Kidney epithelial cell (primary cell): ENCODE measurements around the gene FHOD3. TPM values are rescaled to one million over a fixed set of nuclear protein-coding genes. Genes with fewer than 3 reads are reported as not detected.
"Not testable (repeated sequence)": the region's sequence is repeated elsewhere in the genome, so short reads cannot be mapped to it uniquely, and the experiment has no call there.

ENCODE experiments used
- DNase-seq: peaks from one replicate; pipeline ENCODE4 v3.0.0-alpha.2; 2010; ENCODE audit warnings: low read depth
- H3K27me3 ChIP-seq: 2 replicates; pipeline ENCODE4 v1.6.0; 2011; ENCODE audit warnings: low read length; ENCODE audit not compliant: control insufficient read depth, insufficient read depth
- H3K36me3 ChIP-seq: 2 replicates; pipeline ENCODE4 v1.5.1; 2011; ENCODE audit warnings: low read length; ENCODE audit not compliant: control insufficient read depth, insufficient read depth
- H3K4me3 ChIP-seq: 2 replicates; pipeline ENCODE4 v1.5.1; 2011; ENCODE audit warnings: low read depth, mild to moderate bottlenecking, control low read depth, low read length
- total RNA-seq: library from RNA; depleted of rRNA; stranded (reverse); fragments of >200 nt; gene quantifications from 2 replicates; pipeline ENCODE4 v1.2.3, GENCODE V29; 2015
- TF ChIP-seq, protein P1 (sequence below): IDR thresholded peaks from 2 replicates; pipeline ENCODE4 v1.5.1; 2011; ENCODE audit warnings: mild to moderate bottlenecking, moderate library complexity, low read length, control low read depth, inconsistent platforms; ENCODE audit not compliant: insufficient read depth, poor library complexity, severe bottlenecking

FHOD3 gene
- total RNA-seq, 1 donor from 2014 or later: 47.2 TPM

GRCh38 chr18:36459203-36459602 is 161.7 kb downstream of the FHOD3 start:
- Histone ChIP-seq H3K36me3 (no peaks in the 10 kb centered on the region), H3K27me3 (no peaks in the 10 kb centered on the region), H3K4me3 (no peak overlapping the region)
- TF ChIP-seq, protein P1, sequence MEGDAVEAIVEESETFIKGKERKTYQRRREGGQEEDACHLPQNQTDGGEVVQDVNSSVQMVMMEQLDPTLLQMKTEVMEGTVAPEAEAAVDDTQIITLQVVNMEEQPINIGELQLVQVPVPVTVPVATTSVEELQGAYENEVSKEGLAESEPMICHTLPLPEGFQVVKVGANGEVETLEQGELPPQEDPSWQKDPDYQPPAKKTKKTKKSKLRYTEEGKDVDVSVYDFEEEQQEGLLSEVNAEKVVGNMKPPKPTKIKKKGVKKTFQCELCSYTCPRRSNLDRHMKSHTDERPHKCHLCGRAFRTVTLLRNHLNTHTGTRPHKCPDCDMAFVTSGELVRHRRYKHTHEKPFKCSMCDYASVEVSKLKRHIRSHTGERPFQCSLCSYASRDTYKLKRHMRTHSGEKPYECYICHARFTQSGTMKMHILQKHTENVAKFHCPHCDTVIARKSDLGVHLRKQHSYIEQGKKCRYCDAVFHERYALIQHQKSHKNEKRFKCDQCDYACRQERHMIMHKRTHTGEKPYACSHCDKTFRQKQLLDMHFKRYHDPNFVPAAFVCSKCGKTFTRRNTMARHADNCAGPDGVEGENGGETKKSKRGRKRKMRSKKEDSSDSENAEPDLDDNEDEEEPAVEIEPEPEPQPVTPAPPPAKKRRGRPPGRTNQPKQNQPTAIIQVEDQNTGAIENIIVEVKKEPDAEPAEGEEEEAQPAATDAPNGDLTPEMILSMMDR: no peak
- DNase-seq: no peak

- H3K4me3 ChIP-seq: no peak overlapping the region
- TF ChIP-seq, protein P1: no peak
- H3K36me3 ChIP-seq: no peaks in the 10 kb centered on the region
- DNase-seq: no peak
- no peaks in the 10 kb centered on the region for H3K27me3 ChIP-seq
Observed at GRCh38 chr18:36459786-36460185, 162.3 kb downstream of the FHOD3 start.

- DNase-seq: no peak
- Histone ChIP-seq H3K27me3 (no peaks in the 10 kb centered on the region), H3K4me3 (no peak overlapping the region), H3K36me3 (no peaks in the 10 kb centered on the region)
- TF ChIP-seq, protein P1: no peak
Observed at GRCh38 chr18:36460324-36460850, 162.9 kb downstream of the FHOD3 start.

DNA sequence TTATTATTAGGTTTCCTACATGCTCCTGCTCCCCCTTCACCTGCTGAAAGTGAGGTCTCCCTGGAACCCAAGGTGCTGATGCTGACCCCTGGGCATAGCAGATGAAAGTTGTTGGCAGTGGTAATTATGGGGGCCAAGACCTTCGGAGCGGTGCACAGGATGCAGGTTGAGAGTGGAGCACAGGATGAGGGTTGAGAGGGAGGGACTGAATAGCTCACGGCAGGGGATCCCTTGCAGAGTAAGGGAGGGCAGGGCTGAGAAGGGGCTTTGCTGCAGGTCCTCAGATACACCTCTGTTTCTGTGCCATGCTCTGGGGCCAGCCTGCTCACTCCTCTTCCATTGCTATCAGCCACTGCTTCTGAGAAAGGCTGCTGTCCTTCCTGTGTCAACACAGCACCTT is 163.3 kb downstream of the FHOD3 start:
- no peak overlapping the region for H3K4me3 ChIP-seq
- TF ChIP-seq, protein P1: no peak

DNA sequence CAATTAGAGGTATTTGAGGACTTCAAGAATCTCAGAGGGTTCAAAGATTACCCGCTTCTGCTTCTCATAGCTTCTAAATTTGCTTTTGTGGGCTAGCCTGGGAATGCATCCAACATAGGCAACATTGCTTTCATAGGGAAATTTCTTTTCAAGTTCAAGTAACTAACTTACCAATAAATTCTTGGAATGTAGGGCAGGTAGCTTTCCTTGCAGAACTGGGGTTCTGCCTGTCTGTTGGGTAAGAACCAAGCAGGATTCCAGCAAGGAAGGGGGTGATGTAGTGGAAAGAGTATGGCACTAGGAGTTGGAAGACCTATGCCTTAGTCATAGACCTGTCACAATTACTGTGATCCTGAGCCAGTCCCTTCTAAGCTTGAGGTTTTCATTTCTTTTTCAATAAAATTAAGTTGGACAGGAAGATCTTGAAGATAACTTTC is 164.1 kb downstream of the FHOD3 start:
- Histone ChIP-seq H3K27me3 (no peaks in the 10 kb centered on the region), H3K4me3 (no peak overlapping the region), H3K36me3 (no peaks in the 10 kb centered on the region)
- no peak for DNase-seq
- TF ChIP-seq, protein P1: no peak

More for the DNA sequence above, 163.3 kb downstream of the FHOD3 start:
- no peaks in the 10 kb centered on the region for H3K36me3 ChIP-seq
- DNase-seq: no peak
- H3K27me3 ChIP-seq: no peaks in the 10 kb centered on the region

- not testable (repeated sequence) for DNase-seq, H3K27me3 ChIP-seq, H3K4me3 ChIP-seq, H3K36me3 ChIP-seq
Observed at GRCh38 chr18:36463516-36463915, 166.0 kb downstream of the FHOD3 start.
